HEK293 (cell line): Measurements from ENCODE around the gene ACOT9.

Source experiments
- EGR2 ChIP-seq: fragments of 450-650 bp; formaldehyde crosslinking; IDR thresholded peaks from 2 replicates; pipeline ENCODE4 v1.5.1; 2016; ENCODE audit warnings: low read depth, missing biosample characterization, missing genetic modification characterization
- GLIS1 ChIP-seq: fragments of 450-650 bp; formaldehyde crosslinking; IDR thresholded peaks from 2 replicates; pipeline ENCODE4 v1.5.1; 2016; ENCODE audit warnings: missing biosample characterization, missing genetic modification characterization
- HOXA7 ChIP-seq: sonication (generic); formaldehyde crosslinking; IDR thresholded peaks from 2 replicates; pipeline ENCODE4 v1.8.1; 2022; ENCODE audit warnings: missing genetic modification reagents, borderline replicate concordance
- HOXC10 ChIP-seq: sonication (generic); formaldehyde crosslinking; IDR thresholded peaks from 2 replicates; pipeline ENCODE4 v1.8.1; 2023; ENCODE audit warnings: mild to moderate bottlenecking, missing genetic modification reagents
- KLF8 ChIP-seq: fragments of 450-650 bp; formaldehyde crosslinking; IDR thresholded peaks from 2 replicates; pipeline ENCODE4 v1.5.1; 2016; ENCODE audit warnings: missing biosample characterization, missing genetic modification characterization
- MYNN ChIP-seq: fragments of 450-650 bp; formaldehyde crosslinking; IDR thresholded peaks from 2 replicates; pipeline ENCODE4 v1.5.1; 2016; ENCODE audit warnings: missing biosample characterization, missing genetic modification characterization, borderline replicate concordance
- SALL2 ChIP-seq: fragments of 450-650 bp; formaldehyde crosslinking; IDR thresholded peaks from 2 replicates; pipeline ENCODE4 v1.5.0; 2017; ENCODE audit warnings: missing biosample characterization, mild to moderate bottlenecking, missing genetic modification characterization, borderline replicate concordance
- SP7 ChIP-seq: fragments of 450-650 bp; formaldehyde crosslinking; IDR thresholded peaks from 2 replicates; pipeline ENCODE4 v1.5.1; 2016; ENCODE audit warnings: missing biosample characterization, missing genetic modification characterization
- ZBTB1 ChIP-seq: fragments of 450-650 bp; formaldehyde crosslinking; IDR thresholded peaks from 2 replicates; pipeline ENCODE4 v1.5.1; 2016; ENCODE audit warnings: missing biosample characterization, missing genetic modification characterization
- ZEB2 ChIP-seq: fragments of 450-650 bp; formaldehyde crosslinking; IDR thresholded peaks from 2 replicates; pipeline ENCODE4 v1.5.1; 2016; ENCODE audit warnings: missing biosample characterization, missing genetic modification characterization
- ZFHX2 ChIP-seq: fragments of 450-650 bp; formaldehyde crosslinking; conservative IDR thresholded peaks from 2 replicates; pipeline ENCODE4 v1.5.1; 2016; ENCODE audit warnings: missing biosample characterization, missing genetic modification characterization
- ZFP41 ChIP-seq: fragments of 450-650 bp; formaldehyde crosslinking; IDR thresholded peaks from 2 replicates; pipeline ENCODE4 v1.5.1; 2016; ENCODE audit warnings: missing biosample characterization, missing genetic modification characterization, borderline replicate concordance
- ZNF133 ChIP-seq: fragments of 450-650 bp; formaldehyde crosslinking; IDR thresholded peaks from 2 replicates; pipeline ENCODE4 v1.5.1; 2016; ENCODE audit warnings: missing biosample characterization, missing genetic modification characterization
- ZNF16 ChIP-seq: fragments of 450-650 bp; formaldehyde crosslinking; IDR thresholded peaks from 2 replicates; pipeline ENCODE4 v1.5.1; 2016; ENCODE audit warnings: low read depth, missing biosample characterization, missing genetic modification characterization
- ZNF19 ChIP-seq: fragments of 450-650 bp; formaldehyde crosslinking; IDR thresholded peaks from 2 replicates; pipeline ENCODE4; 2016; ENCODE audit warnings: missing biosample characterization, missing genetic modification characterization, low read depth
- ZNF292 ChIP-seq: fragments of 450-650 bp; formaldehyde crosslinking; IDR thresholded peaks from 2 replicates; pipeline ENCODE4 v1.5.1; 2016; ENCODE audit warnings: low read depth, missing biosample characterization, missing genetic modification characterization, borderline replicate concordance
- ZNF473 ChIP-seq: fragments of 450-650 bp; formaldehyde crosslinking; IDR thresholded peaks from 2 replicates; pipeline ENCODE4 v1.5.1; 2017; ENCODE audit warnings: missing biosample characterization, missing genetic modification characterization
- ZNF501 ChIP-seq: fragments of 450-650 bp; formaldehyde crosslinking; IDR thresholded peaks from 2 replicates; pipeline ENCODE4 v1.5.1; 2016; ENCODE audit warnings: missing biosample characterization, missing genetic modification characterization
- ZNF624 ChIP-seq: fragments of 450-650 bp; formaldehyde crosslinking; IDR thresholded peaks from 2 replicates; pipeline ENCODE4 v1.5.1; 2017; ENCODE audit warnings: missing biosample characterization, missing genetic modification characterization
- ZNF792 ChIP-seq: fragments of 450-650 bp; formaldehyde crosslinking; IDR thresholded peaks from 2 replicates; pipeline ENCODE4 v1.5.1; 2016; ENCODE audit warnings: missing biosample characterization, missing genetic modification characterization
- ZSCAN23 ChIP-seq: fragments of 450-650 bp; formaldehyde crosslinking; IDR thresholded peaks from 2 replicates; pipeline ENCODE4 v1.5.1; 2016; ENCODE audit warnings: missing biosample characterization, missing genetic modification characterization
- ZXDB ChIP-seq: fragments of 450-650 bp; formaldehyde crosslinking; IDR thresholded peaks from 2 replicates; pipeline ENCODE4 v1.5.1; 2016; ENCODE audit warnings: missing biosample characterization, missing genetic modification characterization
- TF ChIP-seq, protein P1 (sequence below): fragments of 450-650 bp; formaldehyde crosslinking; IDR thresholded peaks from 2 replicates; pipeline ENCODE4 v1.5.1; 2016; ENCODE audit warnings: missing biosample characterization, missing genetic modification characterization
- TF ChIP-seq, protein P2 (sequence below): fragments of 450-650 bp; formaldehyde crosslinking; IDR thresholded peaks from 2 replicates; pipeline ENCODE4 v1.5.1; 2017; ENCODE audit warnings: missing biosample characterization, missing genetic modification characterization
- TF ChIP-seq, protein P3 (sequence below): fragments of 450-650 bp; formaldehyde crosslinking; IDR thresholded peaks from 2 replicates; pipeline ENCODE4 v1.5.1; 2017; ENCODE audit warnings: missing biosample characterization, missing genetic modification characterization
- TF ChIP-seq, protein P4 (sequence below): fragments of 450-650 bp; formaldehyde crosslinking; IDR thresholded peaks from 2 replicates; pipeline ENCODE4 v1.5.1; 2016; ENCODE audit warnings: missing biosample characterization, missing genetic modification characterization
- TF ChIP-seq, protein P5 (sequence below): fragments of 450-650 bp; formaldehyde crosslinking; IDR thresholded peaks from 2 replicates; pipeline ENCODE4 v1.5.0; 2017; ENCODE audit warnings: missing biosample characterization, missing genetic modification characterization, borderline replicate concordance

The ACOT9 gene

DNA sequence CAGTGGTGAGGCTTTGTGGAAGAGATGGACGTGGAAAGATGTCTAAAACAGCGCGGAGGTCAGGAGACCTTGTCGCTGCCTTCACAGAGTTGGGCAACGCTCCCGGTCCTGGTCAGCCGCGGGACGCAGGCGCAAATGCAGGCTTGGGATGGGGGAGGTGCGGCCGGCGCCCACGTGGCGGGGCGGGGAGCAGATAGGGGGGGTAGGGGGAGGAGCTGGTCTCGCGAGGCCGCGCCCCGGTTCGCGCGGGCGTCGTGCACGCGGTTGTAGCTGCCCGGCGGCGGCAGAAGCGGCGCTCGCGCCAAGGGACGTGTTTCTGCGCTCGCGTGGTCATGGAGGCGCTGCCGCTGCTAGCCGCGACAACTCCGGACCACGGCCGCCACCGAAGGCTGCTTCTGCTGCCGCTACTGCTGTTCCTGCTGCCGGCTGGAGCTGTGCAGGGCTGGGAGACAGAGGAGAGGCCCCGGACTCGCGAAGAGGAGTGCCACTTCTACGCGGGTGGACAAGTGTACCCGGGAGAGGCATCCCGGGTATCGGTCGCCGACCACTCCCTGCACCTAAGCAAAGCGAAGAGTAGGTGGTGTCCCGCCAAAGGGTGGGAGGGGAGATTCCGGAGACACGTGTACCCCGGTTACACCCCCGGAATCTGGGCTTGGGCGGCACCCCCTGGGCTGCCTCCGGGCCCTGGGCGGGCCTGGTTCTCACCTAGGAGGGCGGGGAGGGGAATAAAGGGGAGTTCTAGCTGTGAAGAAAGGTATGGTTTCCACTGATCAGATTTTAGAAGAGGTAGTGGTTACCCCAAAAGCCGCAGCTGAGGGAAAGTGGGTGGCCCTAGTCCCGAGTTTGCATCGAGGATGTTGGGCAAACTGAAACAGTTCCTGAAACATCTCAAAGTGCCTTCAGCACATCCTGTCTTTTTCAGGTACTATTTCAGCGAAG, 75.6 kb downstream of the ACOT9 start, which contains the start of gene PRDX4 (continued):
- TF ChIP-seq, protein P1, sequence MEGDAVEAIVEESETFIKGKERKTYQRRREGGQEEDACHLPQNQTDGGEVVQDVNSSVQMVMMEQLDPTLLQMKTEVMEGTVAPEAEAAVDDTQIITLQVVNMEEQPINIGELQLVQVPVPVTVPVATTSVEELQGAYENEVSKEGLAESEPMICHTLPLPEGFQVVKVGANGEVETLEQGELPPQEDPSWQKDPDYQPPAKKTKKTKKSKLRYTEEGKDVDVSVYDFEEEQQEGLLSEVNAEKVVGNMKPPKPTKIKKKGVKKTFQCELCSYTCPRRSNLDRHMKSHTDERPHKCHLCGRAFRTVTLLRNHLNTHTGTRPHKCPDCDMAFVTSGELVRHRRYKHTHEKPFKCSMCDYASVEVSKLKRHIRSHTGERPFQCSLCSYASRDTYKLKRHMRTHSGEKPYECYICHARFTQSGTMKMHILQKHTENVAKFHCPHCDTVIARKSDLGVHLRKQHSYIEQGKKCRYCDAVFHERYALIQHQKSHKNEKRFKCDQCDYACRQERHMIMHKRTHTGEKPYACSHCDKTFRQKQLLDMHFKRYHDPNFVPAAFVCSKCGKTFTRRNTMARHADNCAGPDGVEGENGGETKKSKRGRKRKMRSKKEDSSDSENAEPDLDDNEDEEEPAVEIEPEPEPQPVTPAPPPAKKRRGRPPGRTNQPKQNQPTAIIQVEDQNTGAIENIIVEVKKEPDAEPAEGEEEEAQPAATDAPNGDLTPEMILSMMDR: peak; percentile 86
- TF ChIP-seq ZNF16 (tag by site-specific recombination) (no peak), ZFP41 (tag by site-specific recombination) (no peak), HOXA7 (CRISPR knock-in tag) (no peak), HOXC10 (CRISPR knock-in tag) (no peak), ZFHX2 (tag by site-specific recombination) (peak; percentile 73), ZNF133 (tag by site-specific recombination) (peak; percentile 67), SP7 (peak; percentile 49; the same call in 1 of the 2 replicates), ZNF501 (peak; percentile 62; the same call in 1 of the 2 replicates), EGR2 (tag by site-specific recombination) (no peak; the same call in 1 of the 2 replicates), ZNF624 (tag by site-specific recombination) (no peak), ZNF792 (tag by site-specific recombination) (no peak), ZNF292 (tag by site-specific recombination) (no peak), GLIS1 (tag by site-specific recombination) (0 out of 2 replicates have a peak, but pooled peaks have one; percentile 33), ZNF19 (tag by site-specific recombination) (no peak), ZXDB (peak; percentile 41; the same call in 1 of the 2 replicates), ZNF473 (no peak), KLF8 (peak; percentile 53; the same call in 1 of the 2 replicates), ZSCAN23 (no peak), MYNN (tag by site-specific recombination) (no peak), ZEB2 (tag by site-specific recombination) (peak; percentile 67; the same call in 1 of the 2 replicates), SALL2 (no peak), ZBTB1 (tag by site-specific recombination) (no peak)
- TF ChIP-seq, protein P2, sequence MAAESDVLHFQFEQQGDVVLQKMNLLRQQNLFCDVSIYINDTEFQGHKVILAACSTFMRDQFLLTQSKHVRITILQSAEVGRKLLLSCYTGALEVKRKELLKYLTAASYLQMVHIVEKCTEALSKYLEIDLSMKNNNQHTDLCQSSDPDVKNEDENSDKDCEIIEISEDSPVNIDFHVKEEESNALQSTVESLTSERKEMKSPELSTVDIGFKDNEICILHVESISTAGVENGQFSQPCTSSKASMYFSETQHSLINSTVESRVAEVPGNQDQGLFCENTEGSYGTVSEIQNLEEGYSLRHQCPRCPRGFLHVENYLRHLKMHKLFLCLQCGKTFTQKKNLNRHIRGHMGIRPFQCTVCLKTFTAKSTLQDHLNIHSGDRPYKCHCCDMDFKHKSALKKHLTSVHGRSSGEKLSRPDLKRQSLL: no peak
- TF ChIP-seq, protein P3, sequence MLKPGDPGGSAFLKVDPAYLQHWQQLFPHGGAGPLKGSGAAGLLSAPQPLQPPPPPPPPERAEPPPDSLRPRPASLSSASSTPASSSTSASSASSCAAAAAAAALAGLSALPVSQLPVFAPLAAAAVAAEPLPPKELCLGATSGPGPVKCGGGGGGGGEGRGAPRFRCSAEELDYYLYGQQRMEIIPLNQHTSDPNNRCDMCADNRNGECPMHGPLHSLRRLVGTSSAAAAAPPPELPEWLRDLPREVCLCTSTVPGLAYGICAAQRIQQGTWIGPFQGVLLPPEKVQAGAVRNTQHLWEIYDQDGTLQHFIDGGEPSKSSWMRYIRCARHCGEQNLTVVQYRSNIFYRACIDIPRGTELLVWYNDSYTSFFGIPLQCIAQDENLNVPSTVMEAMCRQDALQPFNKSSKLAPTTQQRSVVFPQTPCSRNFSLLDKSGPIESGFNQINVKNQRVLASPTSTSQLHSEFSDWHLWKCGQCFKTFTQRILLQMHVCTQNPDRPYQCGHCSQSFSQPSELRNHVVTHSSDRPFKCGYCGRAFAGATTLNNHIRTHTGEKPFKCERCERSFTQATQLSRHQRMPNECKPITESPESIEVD (tag by site-specific recombination): no peak
- TF ChIP-seq, protein P4, sequence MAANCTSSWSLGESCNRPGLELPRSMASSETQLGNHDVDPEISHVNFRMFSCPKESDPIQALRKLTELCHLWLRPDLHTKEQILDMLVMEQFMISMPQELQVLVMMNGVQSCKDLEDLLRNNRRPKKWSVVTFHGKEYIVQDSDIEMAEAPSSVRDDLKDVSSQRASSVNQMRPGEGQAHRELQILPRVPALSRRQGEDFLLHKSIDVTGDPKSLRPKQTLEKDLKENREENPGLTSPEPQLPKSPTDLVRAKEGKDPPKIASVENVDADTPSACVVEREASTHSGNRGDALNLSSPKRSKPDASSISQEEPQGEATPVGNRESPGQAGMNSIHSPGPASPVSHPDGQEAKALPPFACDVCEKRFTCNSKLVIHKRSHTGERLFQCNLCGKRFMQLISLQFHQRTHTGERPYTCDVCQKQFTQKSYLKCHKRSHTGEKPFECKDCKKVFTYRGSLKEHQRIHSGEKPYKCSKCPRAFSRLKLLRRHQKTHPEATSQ (tag by site-specific recombination): 0 out of 2 replicates have a peak, but pooled peaks have one; percentile 34
- TF ChIP-seq, protein P5, sequence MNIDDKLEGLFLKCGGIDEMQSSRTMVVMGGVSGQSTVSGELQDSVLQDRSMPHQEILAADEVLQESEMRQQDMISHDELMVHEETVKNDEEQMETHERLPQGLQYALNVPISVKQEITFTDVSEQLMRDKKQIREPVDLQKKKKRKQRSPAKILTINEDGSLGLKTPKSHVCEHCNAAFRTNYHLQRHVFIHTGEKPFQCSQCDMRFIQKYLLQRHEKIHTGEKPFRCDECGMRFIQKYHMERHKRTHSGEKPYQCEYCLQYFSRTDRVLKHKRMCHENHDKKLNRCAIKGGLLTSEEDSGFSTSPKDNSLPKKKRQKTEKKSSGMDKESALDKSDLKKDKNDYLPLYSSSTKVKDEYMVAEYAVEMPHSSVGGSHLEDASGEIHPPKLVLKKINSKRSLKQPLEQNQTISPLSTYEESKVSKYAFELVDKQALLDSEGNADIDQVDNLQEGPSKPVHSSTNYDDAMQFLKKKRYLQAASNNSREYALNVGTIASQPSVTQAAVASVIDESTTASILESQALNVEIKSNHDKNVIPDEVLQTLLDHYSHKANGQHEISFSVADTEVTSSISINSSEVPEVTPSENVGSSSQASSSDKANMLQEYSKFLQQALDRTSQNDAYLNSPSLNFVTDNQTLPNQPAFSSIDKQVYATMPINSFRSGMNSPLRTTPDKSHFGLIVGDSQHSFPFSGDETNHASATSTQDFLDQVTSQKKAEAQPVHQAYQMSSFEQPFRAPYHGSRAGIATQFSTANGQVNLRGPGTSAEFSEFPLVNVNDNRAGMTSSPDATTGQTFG (tag by site-specific recombination): no peak
